ENCODE measurements around the gene CCK.

Gene CCK

DNA sequence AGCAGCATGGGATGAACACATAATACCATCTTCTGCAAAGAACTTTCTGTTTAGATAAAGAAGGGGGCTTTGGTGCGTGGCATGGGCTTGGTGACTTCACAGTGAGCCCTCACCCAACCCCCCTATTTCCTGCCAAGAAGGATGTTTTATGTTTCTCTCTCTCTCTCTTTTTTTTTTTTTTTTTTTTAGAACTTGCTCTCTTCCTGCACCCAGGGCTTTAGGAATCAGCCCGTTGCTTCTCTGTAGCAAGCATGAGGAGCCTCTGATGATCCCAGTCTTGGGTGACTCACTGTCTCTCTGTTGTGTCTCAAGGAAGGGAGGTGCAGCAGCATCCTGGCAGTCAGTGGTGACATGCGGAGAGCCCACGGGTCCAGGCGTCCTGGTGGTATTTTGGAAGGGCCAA lies 49.1 kb downstream of the CCK start:
- H3K4me1 ChIP-seq (ENCODE audit: control insufficient read depth, insufficient read depth, low read length), result peaks cover 12% of the 10 kb centered on the region
- no peak overlapping the region for H3K4me3 ChIP-seq (ENCODE audit: low read length)
- H3K36me3 ChIP-seq (ENCODE audit: control insufficient read depth, insufficient read depth, low read length), result peaks cover 18% of the 10 kb centered on the region
- H3K9ac ChIP-seq (ENCODE audit: low read length), result no peak overlapping the region
- no peaks in the 10 kb centered on the region for H3K9me3 ChIP-seq (ENCODE audit: control insufficient read depth, low read length)
- H3K27me3 ChIP-seq (ENCODE audit: control insufficient read depth, insufficient read depth, low read length), result no peaks in the 10 kb centered on the region

- Histone ChIP-seq H3K9ac (ENCODE audit: low read length) (no peak overlapping the region), H3K9me3 (ENCODE audit: control insufficient read depth, low read length) (no peaks in the 10 kb centered on the region), H3K4me1 (ENCODE audit: control insufficient read depth, insufficient read depth, low read length) (peaks cover 12% of the 10 kb centered on the region), H3K27me3 (ENCODE audit: control insufficient read depth, insufficient read depth, low read length) (no peaks in the 10 kb centered on the region), H3K4me3 (ENCODE audit: low read length) (no peak overlapping the region), H3K36me3 (ENCODE audit: control insufficient read depth, insufficient read depth, low read length) (peaks cover 16% of the 10 kb centered on the region)
Measured at GRCh38 chr3:42216302-42216701, 49.7 kb downstream of the CCK start.

DNA sequence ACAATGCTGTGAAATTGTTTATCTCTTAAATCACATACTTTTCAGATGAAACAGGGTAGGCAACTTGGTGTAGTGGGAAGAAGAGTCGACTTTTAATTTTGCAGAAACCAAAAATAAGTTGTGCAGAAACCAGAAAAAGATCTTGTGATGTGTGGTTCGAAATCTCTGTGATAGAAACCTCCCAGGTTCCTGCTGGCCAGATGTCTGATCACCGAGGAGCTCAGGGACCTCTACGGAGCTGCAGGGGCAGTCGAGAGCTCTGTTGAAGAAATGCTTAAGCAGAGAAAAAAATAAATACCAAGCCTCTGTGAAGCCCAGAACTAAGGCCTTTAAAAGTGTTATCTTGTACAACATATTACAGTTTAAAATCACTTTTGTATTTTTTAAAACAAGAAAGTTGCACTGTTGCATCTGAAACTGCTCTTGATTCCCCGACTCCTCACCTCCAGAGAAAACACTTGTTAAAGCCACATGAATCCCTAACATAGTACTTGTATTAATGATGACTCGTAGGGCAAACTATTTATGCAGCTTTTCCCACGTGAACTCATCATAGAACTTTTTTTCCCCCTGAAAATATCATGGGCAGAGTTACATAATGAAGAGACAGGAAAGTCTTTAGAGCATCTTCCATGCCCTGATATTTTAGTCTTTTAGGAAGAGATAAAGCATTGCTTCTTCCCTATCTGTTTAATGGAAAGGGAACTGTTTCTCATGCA lies 51.3 kb downstream of the CCK start:
- H3K4me1 ChIP-seq (ENCODE audit: control insufficient read depth, insufficient read depth, low read length), result peaks cover 12% of the 10 kb centered on the region
- no peak overlapping the region for H3K4me3 ChIP-seq (ENCODE audit: low read length)
- peaks cover 6% of the 10 kb centered on the region for H3K36me3 ChIP-seq (ENCODE audit: control insufficient read depth, insufficient read depth, low read length)
- H3K27me3 ChIP-seq (ENCODE audit: control insufficient read depth, insufficient read depth, low read length), result no peaks in the 10 kb centered on the region
- H3K9ac ChIP-seq (ENCODE audit: low read length), result no peak overlapping the region
- no peaks in the 10 kb centered on the region for H3K9me3 ChIP-seq (ENCODE audit: control insufficient read depth, low read length)

DNA sequence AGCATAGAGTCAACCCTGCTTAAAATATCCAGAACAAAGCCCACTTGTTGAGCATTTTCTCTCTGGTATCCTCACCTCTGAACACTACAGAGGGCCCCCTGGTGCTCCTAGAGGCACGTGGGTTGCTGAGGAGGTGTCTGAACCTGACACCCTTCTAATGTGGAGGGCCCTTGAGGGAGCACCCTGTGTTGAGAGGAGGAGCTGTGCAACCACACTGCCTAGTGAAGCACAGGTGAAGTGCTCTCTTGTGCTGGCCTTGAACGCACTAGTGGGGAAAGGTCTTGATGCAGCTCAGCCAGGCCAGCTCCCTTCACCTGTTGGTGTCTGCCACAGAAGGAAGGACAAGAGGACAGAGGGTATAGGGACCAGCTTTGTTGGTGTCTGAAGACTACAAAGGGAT lies 51.9 kb downstream of the CCK start:
- H3K27me3 ChIP-seq (ENCODE audit: control insufficient read depth, insufficient read depth, low read length), result no peaks in the 10 kb centered on the region
- no peak overlapping the region for H3K9ac ChIP-seq (ENCODE audit: low read length)
- no peak overlapping the region for H3K4me3 ChIP-seq (ENCODE audit: low read length)
- H3K9me3 ChIP-seq (ENCODE audit: control insufficient read depth, low read length), result no peaks in the 10 kb centered on the region
- peaks cover 12% of the 10 kb centered on the region for H3K4me1 ChIP-seq (ENCODE audit: control insufficient read depth, insufficient read depth, low read length)
- H3K36me3 ChIP-seq (ENCODE audit: control insufficient read depth, insufficient read depth, low read length), result peaks cover 13% of the 10 kb centered on the region

GRCh38 chr3:42213417-42213816 lies 52.6 kb downstream of the CCK start:
- H3K36me3 ChIP-seq (ENCODE audit: control insufficient read depth, insufficient read depth, low read length), result peaks cover 16% of the 10 kb centered on the region
- no peaks in the 10 kb centered on the region for H3K27me3 ChIP-seq (ENCODE audit: control insufficient read depth, insufficient read depth, low read length)
- H3K9ac ChIP-seq (ENCODE audit: low read length), result no peak overlapping the region
- peaks cover 12% of the 10 kb centered on the region for H3K4me1 ChIP-seq (ENCODE audit: control insufficient read depth, insufficient read depth, low read length)
- H3K4me3 ChIP-seq (ENCODE audit: low read length), result no peak overlapping the region
- H3K9me3 ChIP-seq (ENCODE audit: control insufficient read depth, low read length), result no peaks in the 10 kb centered on the region

DNA sequence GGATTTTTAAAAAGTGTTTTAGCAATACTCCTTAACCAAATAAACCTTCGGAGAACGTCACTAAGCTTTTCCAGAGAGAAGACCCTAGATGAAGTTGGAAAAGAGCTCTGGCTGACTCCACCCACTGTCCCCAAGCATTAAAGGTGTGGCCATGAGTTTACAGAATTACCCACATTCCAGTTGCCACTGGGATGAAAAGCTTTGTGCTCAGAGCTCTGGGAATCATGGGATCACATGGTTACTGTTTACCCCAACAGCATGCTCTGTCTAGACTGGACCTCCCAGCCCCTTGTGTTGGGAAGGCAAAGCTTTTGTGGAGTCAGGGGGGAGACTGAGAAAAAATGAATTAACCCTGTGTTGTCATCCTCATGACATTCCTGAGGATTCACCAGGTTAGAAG lies 55.3 kb downstream of the CCK start:
- peaks cover 12% of the 10 kb centered on the region for H3K4me1 ChIP-seq (ENCODE audit: control insufficient read depth, insufficient read depth, low read length)
- H3K9ac ChIP-seq (ENCODE audit: low read length), result no peak overlapping the region
- H3K27me3 ChIP-seq (ENCODE audit: control insufficient read depth, insufficient read depth, low read length), result no peaks in the 10 kb centered on the region
- peaks cover 16% of the 10 kb centered on the region for H3K36me3 ChIP-seq (ENCODE audit: control insufficient read depth, insufficient read depth, low read length)
- H3K9me3 ChIP-seq (ENCODE audit: control insufficient read depth, low read length), result no peaks in the 10 kb centered on the region
- H3K4me3 ChIP-seq (ENCODE audit: low read length), result no peak overlapping the region

- peaks cover 16% of the 10 kb centered on the region for H3K36me3 ChIP-seq (ENCODE audit: control insufficient read depth, insufficient read depth, low read length)
Measured at GRCh38 chr3:42209917-42210316, 56.1 kb downstream of the CCK start.

More at GRCh38 chr3:42209917-42210316, 56.1 kb downstream of the CCK start:
- Histone ChIP-seq H3K27me3 (ENCODE audit: control insufficient read depth, insufficient read depth, low read length) (no peaks in the 10 kb centered on the region), H3K9me3 (ENCODE audit: control insufficient read depth, low read length) (no peaks in the 10 kb centered on the region), H3K9ac (ENCODE audit: low read length) (no peak overlapping the region), H3K4me3 (ENCODE audit: low read length) (no peak overlapping the region), H3K4me1 (ENCODE audit: control insufficient read depth, insufficient read depth, low read length) (peaks cover 12% of the 10 kb centered on the region)

Data from mucosa of stomach (tissue), 1 donor.